Ascending aorta (tissue), 2 donors: ENCODE data around the gene HSPA4L. TPM values are rescaled to one million over a fixed set of nuclear protein-coding genes. Genes with fewer than 3 reads are reported as not detected.

Source experiments
- DNase-seq, 2 donors: peaks; one replicate each; pipeline ENCODE4 v3.0.0-alpha.2; 2019; ENCODE audit warnings: low spot score in 2 of 2
- H3K27ac ChIP-seq, 2 donors: fragments of 200-600 bp; sonication (generic); one replicate each; pipeline ENCODE4 v1.5.1; 2016 to 2017; ENCODE audit warnings: mild to moderate bottlenecking in 1 of 2
- H3K27me3 ChIP-seq: fragments of 200-600 bp; sonication (generic); one replicate; pipeline ENCODE4 v1.5.1; 2017
- H3K36me3 ChIP-seq, 2 donors: fragments of 200-600 bp; sonication (generic); one replicate each; pipeline ENCODE4 v1.5.1; 2016
- H3K4me1 ChIP-seq, 2 donors: fragments of 200-600 bp; sonication (generic); one replicate each; pipeline ENCODE4 v1.5.1; 2016 to 2017; ENCODE audit warnings: mild to moderate bottlenecking in 1 of 2
- H3K4me3 ChIP-seq, 2 donors: fragments of 200-600 bp; sonication (generic); one replicate each; pipeline ENCODE4 v1.5.1; 2016 to 2017; ENCODE audit warnings: mild to moderate bottlenecking in 1 of 2
- H3K9me3 ChIP-seq, 2 donors: fragments of 200-600 bp; sonication (generic); one replicate each; pipeline ENCODE4 v1.5.1; 2016
- intact Hi-C: fragments of 100-400 bp; cut with DNase I; formaldehyde crosslinking; loops from one replicate; pipeline ENCODE4 v1.15.1; 2023
- total RNA-seq: library from RNA; depleted of rRNA; stranded (reverse); fragments of >200 nt; gene quantifications from one replicate; pipeline ENCODE4 v1.1.0, GENCODE V29; 2016
- TF ChIP-seq, protein P1 (sequence below), 3 experiments: fragments of 200-600 bp in 2 of 3; fragments of 450-650 bp in 1 of 3; sonication (generic) in 2 of 3; IDR thresholded peaks; one replicate each; pipeline ENCODE4 v1.5.1; 2016 to 2019; ENCODE audit warnings: antibody characterized with exemption in 3 of 3, mild to moderate bottlenecking in 1 of 3, moderate library complexity in 1 of 3

The HSPA4L gene
- total RNA-seq, 1 donor from 2014 or later, result 5.5 TPM

DNA sequence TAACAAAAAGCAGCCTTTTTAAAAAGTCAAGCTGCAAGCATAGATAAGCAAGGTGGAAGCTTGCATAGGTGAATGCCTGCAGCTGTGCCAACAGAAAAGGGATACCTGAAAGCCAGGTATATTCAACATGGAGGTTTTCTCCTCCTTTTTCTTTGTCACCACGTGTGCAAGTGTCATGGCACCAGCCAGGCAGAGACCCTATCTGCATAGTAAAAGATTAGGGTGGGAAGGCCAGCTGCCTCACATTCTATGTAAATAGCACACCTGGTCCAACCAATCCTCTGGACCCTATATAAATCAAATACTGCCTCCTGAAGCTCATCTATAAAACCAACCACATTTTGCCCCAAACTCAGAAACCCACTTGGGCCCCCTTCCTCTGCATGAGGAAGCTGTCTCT, 70.5 kb downstream of the HSPA4L start:
- H3K9me3 ChIP-seq, result peaks cover 21 to 49% of the 10 kb centered on the region in 2 donors
- intact Hi-C loops, result no loop called here

DNA sequence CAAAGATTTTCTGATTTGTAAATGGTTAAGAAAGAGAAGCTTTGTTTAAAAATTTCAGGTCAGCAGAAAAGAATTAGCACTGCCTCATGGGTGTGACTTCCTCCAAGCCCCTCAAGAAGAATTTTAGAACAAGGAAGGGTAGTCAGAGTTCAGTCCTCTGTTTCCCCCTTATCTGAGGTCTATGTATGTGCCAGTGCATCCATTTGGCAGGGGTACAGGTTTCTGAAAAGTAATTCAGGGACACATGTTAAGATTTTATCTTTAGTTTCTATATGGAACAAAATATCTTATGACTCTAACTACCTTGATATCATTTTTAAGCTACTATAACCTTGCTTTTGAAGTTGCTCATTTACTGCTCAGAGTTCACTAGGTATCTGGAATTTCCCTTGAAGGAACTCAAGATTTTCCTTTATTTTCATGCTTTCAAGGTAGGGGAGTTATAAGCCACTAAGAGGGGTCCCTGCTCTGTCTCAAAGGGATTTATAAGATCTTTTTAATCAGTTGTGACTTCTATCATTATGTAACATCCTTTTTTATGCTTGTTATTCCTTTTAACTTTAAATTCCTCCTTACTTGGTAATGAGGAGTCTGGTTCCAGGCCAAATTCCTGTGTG, 74.2 kb downstream of the HSPA4L start:
- Histone ChIP-seq H3K27ac (no peak overlapping the region), H3K4me3 (no peak overlapping the region), H3K9me3 (peaks cover 0 to 19% of the 10 kb centered on the region in 2 donors), H3K4me1 (no peaks in the 10 kb centered on the region), H3K27me3 (no peaks in the 10 kb centered on the region), H3K36me3 (no peaks in the 10 kb centered on the region)
- DNase-seq, result no peak
- TF ChIP-seq, protein P1, sequence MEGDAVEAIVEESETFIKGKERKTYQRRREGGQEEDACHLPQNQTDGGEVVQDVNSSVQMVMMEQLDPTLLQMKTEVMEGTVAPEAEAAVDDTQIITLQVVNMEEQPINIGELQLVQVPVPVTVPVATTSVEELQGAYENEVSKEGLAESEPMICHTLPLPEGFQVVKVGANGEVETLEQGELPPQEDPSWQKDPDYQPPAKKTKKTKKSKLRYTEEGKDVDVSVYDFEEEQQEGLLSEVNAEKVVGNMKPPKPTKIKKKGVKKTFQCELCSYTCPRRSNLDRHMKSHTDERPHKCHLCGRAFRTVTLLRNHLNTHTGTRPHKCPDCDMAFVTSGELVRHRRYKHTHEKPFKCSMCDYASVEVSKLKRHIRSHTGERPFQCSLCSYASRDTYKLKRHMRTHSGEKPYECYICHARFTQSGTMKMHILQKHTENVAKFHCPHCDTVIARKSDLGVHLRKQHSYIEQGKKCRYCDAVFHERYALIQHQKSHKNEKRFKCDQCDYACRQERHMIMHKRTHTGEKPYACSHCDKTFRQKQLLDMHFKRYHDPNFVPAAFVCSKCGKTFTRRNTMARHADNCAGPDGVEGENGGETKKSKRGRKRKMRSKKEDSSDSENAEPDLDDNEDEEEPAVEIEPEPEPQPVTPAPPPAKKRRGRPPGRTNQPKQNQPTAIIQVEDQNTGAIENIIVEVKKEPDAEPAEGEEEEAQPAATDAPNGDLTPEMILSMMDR (IDR thresholded peaks at IDR 0.05), result no peak
- intact Hi-C loops, result no loop called here

More for the DNA sequence above, 70.5 kb downstream of the HSPA4L start:
- H3K27ac ChIP-seq, result no peak overlapping the region
- TF ChIP-seq, protein P1 (IDR thresholded peaks at IDR 0.05), result no peak
- no peak overlapping the region for H3K4me3 ChIP-seq
- DNase-seq, result no peak
- no peaks in the 10 kb centered on the region for H3K4me1 ChIP-seq
- H3K27me3 ChIP-seq, result no peaks in the 10 kb centered on the region
- H3K36me3 ChIP-seq, result no peaks in the 10 kb centered on the region

DNA sequence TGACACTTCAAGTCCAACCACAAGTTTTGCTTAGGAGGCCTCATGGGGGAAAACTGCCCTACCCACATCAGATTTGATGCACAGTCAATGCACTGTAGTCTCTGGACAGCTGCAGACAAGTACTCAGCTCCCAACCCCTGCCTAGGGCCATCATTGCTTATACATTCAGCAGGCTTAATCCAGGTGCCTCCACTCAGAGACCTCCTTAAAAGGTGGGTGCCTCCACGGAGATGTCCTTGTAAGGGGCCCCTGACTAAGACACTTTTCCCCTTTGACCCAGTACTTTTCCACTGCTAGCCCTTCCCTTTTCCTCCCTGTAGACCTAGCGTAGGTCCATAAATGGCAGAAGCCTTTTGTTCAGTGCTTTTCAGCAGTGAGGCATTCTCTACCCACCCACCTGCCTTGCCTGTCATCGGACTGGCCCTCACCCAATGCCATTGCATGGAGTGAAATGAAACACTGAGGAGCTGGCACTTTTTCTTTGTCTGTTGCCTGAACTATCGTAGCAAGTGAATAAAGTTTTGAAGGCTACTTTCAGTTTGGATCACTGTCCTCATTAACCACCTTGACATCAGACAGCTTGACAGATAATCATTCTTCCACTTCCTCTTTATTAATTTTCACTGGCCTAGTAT, 74.8 kb downstream of the HSPA4L start:
- Histone ChIP-seq H3K4me1 (no peaks in the 10 kb centered on the region), H3K27ac (no peak overlapping the region), H3K4me3 (no peak overlapping the region), H3K9me3 (peaks cover 0 to 13% of the 10 kb centered on the region in 2 donors), H3K27me3 (no peaks in the 10 kb centered on the region), H3K36me3 (no peaks in the 10 kb centered on the region)
- DNase-seq, result no peak
- TF ChIP-seq, protein P1 (IDR thresholded peaks at IDR 0.05), result no peak
- intact Hi-C loops, result no loop called here

DNA sequence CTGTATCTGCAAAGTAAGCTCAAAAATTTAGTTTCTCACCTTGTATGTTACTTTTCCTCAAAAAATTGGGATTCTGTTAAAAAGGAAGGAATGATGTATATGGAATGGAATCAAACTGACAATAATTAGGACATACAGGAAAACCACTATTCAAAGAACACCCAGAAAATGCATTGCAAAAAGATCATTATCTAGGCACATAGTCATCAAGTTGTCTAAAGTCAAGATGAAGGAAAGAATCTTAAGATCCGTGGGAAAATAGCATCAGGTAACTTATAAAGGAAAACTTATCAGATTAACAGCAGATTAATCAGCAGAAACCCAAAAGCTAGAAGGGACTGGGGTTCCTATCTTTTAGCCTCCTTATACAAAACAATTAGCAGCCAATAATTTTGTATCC, 75.5 kb downstream of the HSPA4L start:
- Histone ChIP-seq H3K36me3 (no peaks in the 10 kb centered on the region), H3K9me3 (peaks cover 0 to 11% of the 10 kb centered on the region in 2 donors), H3K27me3 (no peaks in the 10 kb centered on the region), H3K27ac (no peak overlapping the region), H3K4me1 (no peaks in the 10 kb centered on the region), H3K4me3 (no peak overlapping the region)
- TF ChIP-seq, protein P1 (IDR thresholded peaks at IDR 0.05), result no peak
- intact Hi-C loops, result no loop called here
- DNase-seq, result no peak

DNA sequence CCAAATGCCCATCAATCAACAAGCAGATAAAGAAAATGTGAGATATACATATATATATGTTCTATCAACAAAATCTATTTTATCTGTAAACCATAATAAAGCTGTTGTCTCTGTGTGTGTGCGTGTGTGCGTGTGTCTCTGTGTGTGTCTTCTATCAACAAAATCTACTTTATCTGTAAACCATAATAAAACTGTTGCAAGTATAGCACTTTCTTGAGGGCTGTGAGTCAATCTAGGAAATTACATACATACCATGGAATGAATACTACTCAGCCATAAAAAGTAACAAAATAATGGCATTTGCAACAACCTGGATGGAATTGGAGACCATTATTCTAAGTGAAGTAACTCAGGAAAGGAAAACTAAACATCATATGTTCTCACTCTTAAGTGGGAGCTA, 86.1 kb downstream of the HSPA4L start:
- Histone ChIP-seq H3K4me3 (no peak overlapping the region), H3K27me3 (no peaks in the 10 kb centered on the region), H3K36me3 (no peaks in the 10 kb centered on the region), H3K9me3 (no peaks in the 10 kb centered on the region), H3K27ac (no peak overlapping the region), H3K4me1 (no peaks in the 10 kb centered on the region)
- TF ChIP-seq, protein P1 (IDR thresholded peaks at IDR 0.05), result no peak
- intact Hi-C loops, result no loop called here
- no peak for DNase-seq
